ENCODE results near the gene SPACA6.

- TF ChIP-seq SMAD3 (CRISPR knock-in tag; IDR thresholded peaks at IDR 0.05; ENCODE audit: borderline replicate concordance) (no peak), CREB1 (CRISPR knock-in tag; IDR thresholded peaks at IDR 0.05) (no peak), STAT6 (CRISPR knock-in tag; conservative IDR thresholded peaks at IDR 0.05; ENCODE audit: low read depth) (no peak), NFE2L1 (CRISPR knock-in tag; IDR thresholded peaks at IDR 0.05) (no peak), CTCF (IDR thresholded peaks at IDR 0.05) (no peak)
These were observed 49.7 kb downstream of the SPACA6 start for GRCh38 chr19:51742789-51743188.

Measured in WTC11 (cell line).